Thyroid gland (tissue), 4 donors: Measurements from ENCODE around the gene AQP7.
"Not testable (repeated sequence)": the region's sequence is repeated elsewhere in the genome, so short reads cannot be mapped to it uniquely, and the experiment has no call there.

Source experiments
- CTCF ChIP-seq, 6 experiments: fragments of 200-600 bp in 3 of 6; fragments of 450-650 bp in 3 of 6; sonication (generic) in 3 of 6; IDR thresholded peaks; one replicate each; pipeline ENCODE4 v1.5.1; 2016 to 2019; ENCODE audit warnings: antibody characterized with exemption in 6 of 6, mild to moderate bottlenecking in 2 of 6, inconsistent platforms in 1 of 6, moderate library complexity in 1 of 6
- POLR2A ChIP-seq, 2 donors: fragments of 450-650 bp; IDR thresholded peaks; one replicate each; pipeline ENCODE4 v1.6.1; 2017; ENCODE audit warnings: antibody characterized with exemption in 2 of 2, mild to moderate bottlenecking in 2 of 2, moderate library complexity in 1 of 2

GRCh38 chr9:33402371-33402770 lies at the start of gene AQP7:
- not testable (repeated sequence) for TF ChIP-seq POLR2A, CTCF (IDR thresholded peaks at IDR 0.05)
